ENCODE results near the gene CFAP20DC.

Gene CFAP20DC

GRCh38 chr3:58837856-58838255 is 212.0 kb downstream of the CFAP20DC start:
- intact Hi-C loops (cut with DNase I; ENCODE audit: low total_unique reads), result no loop called here
- H3K36me3 ChIP-seq, result no peaks in the 10 kb centered on the region
- no peak for DNase-seq
- no peaks in the 10 kb centered on the region for H3K27me3 ChIP-seq
- H3K27ac ChIP-seq, result no peak overlapping the region
- H3K4me1 ChIP-seq, result no peaks in the 10 kb centered on the region
- no peak overlapping the region for H3K4me3 ChIP-seq
- no peak for TF ChIP-seq CTCF (IDR thresholded peaks at IDR 0.05)
- H3K9me3 ChIP-seq, result no peaks in the 10 kb centered on the region

- no peaks in the 10 kb centered on the region for H3K36me3 ChIP-seq
- intact Hi-C loops (cut with DNase I; ENCODE audit: low total_unique reads), result no loop called here
- H3K27ac ChIP-seq, result no peak overlapping the region
- H3K27me3 ChIP-seq, result no peaks in the 10 kb centered on the region
- no peak for DNase-seq
- no peak overlapping the region for H3K4me3 ChIP-seq
- TF ChIP-seq CTCF (IDR thresholded peaks at IDR 0.05), result no peak
- no peaks in the 10 kb centered on the region for H3K9me3 ChIP-seq
- no peaks in the 10 kb centered on the region for H3K4me1 ChIP-seq
These were observed 212.5 kb downstream of the CFAP20DC start for GRCh38 chr3:58837141-58837843.

GRCh38 chr3:58835086-58835485 is 214.7 kb downstream of the CFAP20DC start:
- Histone ChIP-seq H3K9me3 (no peaks in the 10 kb centered on the region), H3K4me3 (no peak overlapping the region), H3K36me3 (no peaks in the 10 kb centered on the region), H3K27ac (no peak overlapping the region), H3K27me3 (no peaks in the 10 kb centered on the region), H3K4me1 (no peaks in the 10 kb centered on the region)
- DNase-seq, result no peak
- no peak for TF ChIP-seq CTCF (IDR thresholded peaks at IDR 0.05)
- intact Hi-C loops (cut with DNase I; ENCODE audit: low total_unique reads), result no loop called here

- DNase-seq, result no peak
- intact Hi-C loops (cut with DNase I; ENCODE audit: low total_unique reads), result no loop called here
These were observed 216.3 kb downstream of the CFAP20DC start for GRCh38 chr3:58833491-58833890.

GRCh38 chr3:58829321-58830000 is 220.4 kb downstream of the CFAP20DC start:
- no peaks in the 10 kb centered on the region for H3K36me3 ChIP-seq
- H3K4me3 ChIP-seq, result no peak overlapping the region
- no peak for TF ChIP-seq CTCF (IDR thresholded peaks at IDR 0.05)
- no peak overlapping the region for H3K27ac ChIP-seq
- DNase-seq, result no peak
- H3K27me3 ChIP-seq, result no peaks in the 10 kb centered on the region
- no peaks in the 10 kb centered on the region for H3K4me1 ChIP-seq
- no peaks in the 10 kb centered on the region for H3K9me3 ChIP-seq
- intact Hi-C loops (cut with DNase I; ENCODE audit: low total_unique reads), result no loop called here

More at GRCh38 chr3:58833491-58833890, 216.3 kb downstream of the CFAP20DC start:
- TF ChIP-seq CTCF (IDR thresholded peaks at IDR 0.05), result no peak
- Histone ChIP-seq H3K36me3 (no peaks in the 10 kb centered on the region), H3K4me1 (no peaks in the 10 kb centered on the region), H3K27me3 (no peaks in the 10 kb centered on the region), H3K9me3 (no peaks in the 10 kb centered on the region), H3K4me3 (no peak overlapping the region), H3K27ac (no peak overlapping the region)
